ENCODE results near the gene COX7A2.

Gene COX7A2

DNA sequence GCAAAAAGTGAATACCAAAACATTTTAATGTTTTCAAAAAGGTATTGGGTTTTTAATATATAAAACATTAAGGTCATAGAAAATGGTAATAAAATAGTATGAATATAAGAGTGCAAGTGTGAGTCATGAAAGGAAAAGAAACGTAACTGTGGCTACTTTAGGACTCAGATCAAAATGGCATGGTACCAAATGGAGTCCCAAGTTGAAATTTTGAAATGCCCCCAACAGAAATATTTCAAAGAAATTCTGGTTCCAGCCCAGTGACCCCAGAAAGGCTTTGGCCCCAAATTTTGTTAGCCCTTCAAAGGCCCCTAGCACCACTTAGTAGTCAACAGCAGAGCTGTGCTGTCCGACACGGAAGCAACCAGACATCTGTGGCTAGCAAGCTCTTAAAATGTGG lies 43.7 kb downstream of the COX7A2 start:
- DNase-seq (ENCODE audit: low read depth), result no peak

DNA sequence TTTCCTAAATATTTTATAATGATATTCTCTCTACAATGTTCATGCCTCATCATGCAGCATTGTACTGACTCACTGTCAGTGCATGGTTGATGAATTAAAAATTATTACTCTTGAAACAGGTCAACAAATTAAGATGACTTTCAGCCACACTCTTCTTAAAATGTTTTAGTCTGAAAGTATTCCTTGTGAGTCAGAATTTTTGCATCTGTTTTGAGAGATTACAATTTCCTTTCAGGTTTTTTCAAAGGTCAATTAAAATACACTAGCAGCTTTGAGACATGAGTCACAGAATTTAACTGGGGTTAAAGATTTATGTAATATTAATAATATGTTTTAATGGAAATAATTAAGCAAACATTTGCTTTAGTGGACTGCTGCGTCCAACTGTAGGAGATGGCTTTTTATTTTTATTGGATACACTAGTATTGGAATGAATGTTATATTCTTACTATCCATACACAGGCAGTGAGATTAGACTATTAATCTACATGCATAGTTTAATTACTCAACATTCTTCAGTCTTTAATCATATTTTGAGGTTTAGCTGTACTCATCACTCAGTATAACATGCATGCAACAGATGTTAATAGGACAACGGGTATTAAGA lies 47.4 kb downstream of the COX7A2 start:
- peak; percentile 76 for DNase-seq (ENCODE audit: low read depth)

DNA sequence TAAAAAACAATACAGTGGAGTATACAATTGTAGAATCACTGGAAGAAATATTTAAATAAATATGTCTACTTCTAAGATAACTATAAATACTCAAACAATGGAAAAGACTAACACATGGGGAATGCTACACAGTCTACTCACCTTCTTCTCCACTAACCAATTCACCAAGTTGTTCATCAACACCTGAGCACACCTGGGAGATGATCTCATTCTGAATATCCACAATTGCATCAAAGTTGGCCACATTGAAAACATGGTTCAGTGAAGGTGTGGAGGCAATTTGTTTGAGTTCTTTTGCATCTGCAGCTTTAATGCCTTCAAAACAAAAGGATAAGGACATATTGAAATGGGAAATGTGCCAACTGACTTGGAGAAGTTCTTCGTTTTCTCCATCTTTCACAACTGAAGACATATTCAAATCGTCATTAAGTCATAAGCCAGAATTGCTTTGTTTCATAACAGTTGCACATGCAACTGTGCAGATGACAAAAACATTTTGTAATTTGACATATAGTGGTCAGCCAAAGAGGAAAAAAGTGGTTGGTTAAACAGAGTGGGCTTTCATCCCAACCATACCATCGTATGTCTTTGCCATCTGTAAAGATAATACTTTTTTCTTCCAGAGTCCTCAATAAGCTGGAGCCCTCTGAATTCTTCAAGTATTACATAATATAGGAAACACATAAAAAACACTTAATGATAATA lies 55.2 kb downstream of the COX7A2 start:
- no peak for DNase-seq (ENCODE audit: low read depth)

All from iris pigment epithelial cell (primary cell).